NCI-H2171 treated with DMSO at 0.1 percent for 48 hours (cell line): Measurements from ENCODE around the gene DRD5.

Source experiments
- DNase-seq: peaks from one replicate; lab custom pipeline; 2025; lab: John Stamatoyannopoulos, UW

The DRD5 gene

DNA sequence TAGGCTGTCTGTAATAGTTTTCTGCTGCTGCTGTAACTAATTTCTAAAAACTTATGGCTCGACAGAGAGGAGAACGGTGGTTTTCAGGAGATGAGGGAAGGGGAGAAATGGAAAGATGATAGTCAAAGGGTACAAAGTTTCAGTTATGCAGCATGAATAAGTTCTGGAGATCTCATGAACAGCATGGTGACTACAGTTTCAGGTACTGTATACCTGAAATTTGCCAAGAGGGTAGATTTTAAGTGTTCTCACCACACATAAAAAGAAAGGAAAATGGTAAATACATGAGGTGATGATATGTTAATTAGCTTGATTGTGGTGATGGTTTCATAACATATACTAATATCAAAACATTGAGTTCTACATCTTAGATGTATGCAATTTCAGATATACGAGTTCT is 34.9 kb downstream of the DRD5 start:
- DNase-seq: no peak

DNA sequence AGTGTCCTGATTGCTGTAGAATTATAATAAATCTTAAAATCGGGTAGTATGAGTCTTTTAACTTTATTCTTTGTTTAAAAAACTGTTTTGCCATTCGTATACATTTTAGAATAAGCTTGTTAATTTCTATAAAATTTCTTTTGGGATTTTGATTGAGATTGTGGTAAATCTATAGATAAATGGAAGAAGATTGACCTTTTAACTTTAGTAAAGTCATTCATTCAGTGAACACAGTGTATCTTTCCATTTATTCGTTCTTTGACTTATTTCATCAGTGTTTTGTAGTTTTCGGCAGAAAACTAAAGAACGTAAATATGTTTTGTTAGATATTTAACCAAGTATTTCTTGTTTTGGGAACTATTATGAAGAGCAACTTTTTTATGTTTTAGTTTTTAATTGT is 38.9 kb downstream of the DRD5 start:
- DNase-seq: no peak

DNA sequence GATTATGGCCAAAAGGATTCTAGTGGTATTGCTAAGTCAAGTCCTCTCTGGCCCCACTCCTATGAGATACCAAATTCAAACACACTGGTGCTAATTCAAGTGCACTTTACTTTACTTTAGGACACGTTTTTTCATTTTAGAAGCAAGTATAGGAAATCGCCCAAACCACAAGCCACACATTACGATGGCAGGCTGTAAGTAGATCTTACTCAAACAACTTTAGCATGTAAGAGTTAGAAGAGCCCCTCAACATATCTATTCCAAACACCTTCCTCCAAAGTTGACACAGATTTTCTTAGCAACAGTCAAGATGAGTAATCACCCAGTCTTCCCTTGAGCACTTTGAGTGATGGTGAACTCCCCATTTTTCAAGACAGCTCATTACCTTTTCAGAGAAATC is 43.6 kb downstream of the DRD5 start:
- DNase-seq: no peak

DNA sequence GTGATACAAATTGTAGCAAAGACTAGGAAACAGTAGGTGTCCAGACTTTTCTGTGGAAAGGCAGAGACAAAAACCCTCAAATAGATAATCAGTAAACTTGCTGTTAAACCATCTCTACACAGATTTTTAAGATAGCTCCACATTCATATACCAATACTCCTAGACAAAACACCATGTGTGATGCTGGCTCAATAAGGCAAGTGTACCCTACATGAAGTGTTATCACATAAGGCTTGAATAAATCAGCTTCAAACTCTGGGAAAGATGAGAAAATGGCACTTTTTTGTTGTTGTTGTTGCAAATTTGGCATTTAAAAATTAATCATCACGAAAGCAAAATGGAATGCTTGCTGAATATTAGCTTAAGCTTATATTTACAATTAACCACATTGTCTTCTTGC is 45.1 kb downstream of the DRD5 start:
- DNase-seq: no peak

DNA sequence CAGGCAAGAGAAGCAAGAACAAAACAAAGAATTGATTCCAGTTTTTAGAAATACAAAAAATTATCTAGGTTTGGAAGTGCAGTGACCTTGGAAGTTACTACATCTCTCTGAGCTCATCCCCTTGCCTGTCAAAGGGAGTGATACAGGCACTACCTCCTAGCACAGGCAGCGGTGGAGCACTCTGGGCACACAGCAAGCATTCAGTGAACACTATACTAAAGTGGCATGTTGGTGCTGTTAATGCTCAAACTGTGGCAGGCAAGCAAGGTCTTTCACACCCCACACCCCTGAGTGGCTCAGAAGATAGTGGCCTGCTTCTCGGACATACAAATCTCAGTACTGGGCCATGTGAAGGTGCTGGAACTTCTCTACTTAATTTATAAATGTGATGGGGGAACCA is 51.2 kb downstream of the DRD5 start:
- no peak for DNase-seq

DNA sequence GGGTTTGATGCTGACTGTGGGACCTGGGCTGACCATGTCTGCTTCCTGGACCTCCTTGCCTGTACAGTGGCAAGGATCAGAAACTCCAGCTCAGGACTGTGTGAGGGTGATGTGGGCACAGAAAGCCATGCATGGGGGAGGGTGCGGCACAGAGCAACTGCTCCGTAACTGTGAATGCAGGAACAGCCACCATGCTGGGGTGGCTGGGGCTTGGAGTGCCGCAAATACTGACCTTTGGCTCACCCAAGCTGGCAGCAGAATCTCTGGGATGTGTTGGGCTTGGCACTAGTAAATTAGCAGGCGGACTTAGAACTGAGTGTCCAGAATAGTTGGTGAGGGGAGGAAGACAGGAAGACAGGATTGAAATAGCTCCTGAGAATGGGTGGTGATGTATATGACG is 52.0 kb downstream of the DRD5 start:
- no peak for DNase-seq
